Small intestine (tissue), 7 donors: ENCODE results near the gene HMGXB3. TPM values are rescaled to one million over a fixed set of nuclear protein-coding genes. Genes with fewer than 3 reads are reported as not detected.

Experiments used
- DNase-seq, 2 donors: peaks; one replicate each; pipeline versions ENCODE4 v3.0.0 to v3.0.0-alpha.2; 2013
- FAIRE-seq: peaks from 2 replicates; lab custom pipeline; 2012; peaks lifted over from hg19 to GRCh38; lab: Jason Lieb, UNC
- H3K27ac ChIP-seq, 3 donors: one replicate each; pipeline ENCODE4 v1.5.1; 2013; ENCODE audit warnings: low read length in 2 of 3, mild to moderate bottlenecking in 2 of 3, control low read depth in 1 of 3, inconsistent platforms in 1 of 3, low read depth in 1 of 3, moderate library complexity in 1 of 3
- H3K27me3 ChIP-seq, 3 donors: one replicate each; pipeline ENCODE4 v1.6.1; 2013; ENCODE audit warnings: low read length in 3 of 3, inconsistent platforms in 1 of 3; ENCODE audit not compliant: control insufficient read depth in 3 of 3, insufficient read depth in 3 of 3
- H3K36me3 ChIP-seq, 3 donors: one replicate each; pipeline ENCODE4 v1.6.1; 2013; ENCODE audit warnings: low read length in 3 of 3, inconsistent platforms in 1 of 3, low read depth in 1 of 3, mild to moderate bottlenecking in 1 of 3, moderate library complexity in 1 of 3; ENCODE audit not compliant: control insufficient read depth in 3 of 3, insufficient read depth in 2 of 3
- H3K4me1 ChIP-seq, 3 donors: one replicate each; pipeline ENCODE4 v1.6.1; 2013; ENCODE audit warnings: low read length in 2 of 3, inconsistent platforms in 1 of 3, low read depth in 1 of 3, mild to moderate bottlenecking in 1 of 3, moderate library complexity in 1 of 3; ENCODE audit not compliant: control insufficient read depth in 3 of 3, insufficient read depth in 2 of 3
- H3K4me3 ChIP-seq, 3 donors: one replicate each; pipeline ENCODE4 v1.5.1; 2013; ENCODE audit warnings: low read length in 3 of 3, control low read depth in 1 of 3, inconsistent platforms in 1 of 3, low read depth in 1 of 3, mild to moderate bottlenecking in 1 of 3, moderate library complexity in 1 of 3
- H3K9me3 ChIP-seq, 2 donors: one replicate each; pipeline ENCODE4 v1.6.1; 2013; ENCODE audit warnings: low read depth in 1 of 2, low read length in 1 of 2; ENCODE audit not compliant: control insufficient read depth in 2 of 2, insufficient read depth in 1 of 2
- WGBS, 3 donors: extraction: QIAGEN DNeasy Blood & Tissue Kit; methylation state at CpG; one replicate each; pipeline ENCODE4 v1.1.7; 2013; 5-methylcytosine and 5-hydroxymethylcytosine counted together
- polyA plus RNA-seq, 4 donors: library from polyadenylated mRNA; stranded (reverse) in 3 of 4; unstranded in 1 of 4; fragments of 200-250 nt in 3 of 4; fragments of 120-200 nt in 1 of 4; gene quantifications; one replicate each; pipeline versions ENCODE4 v1.2.1 to v1.2.3, GENCODE V29; 2013
- donor health status: healthy with polysubstance abuse.
- donor health status: control.
- donor health status: control.
- donor health status: Bipolar disorder and iron deficiency.
- donor health status: healthy.

HMGXB3 gene
- polyA plus RNA-seq, 4 donors = 8.1 to 35.1 (median 13.4) TPM

- no peaks in the 10 kb centered on the region for H3K27me3 ChIP-seq
- H3K9me3 ChIP-seq = no peaks in the 10 kb centered on the region
- H3K36me3 ChIP-seq = peaks cover 0 to 10% (median 0%) of the 10 kb centered on the region in 3 donors
- peaks cover 0 to 34% (median 6%) of the 10 kb centered on the region in 3 donors for H3K4me1 ChIP-seq
- DNase-seq (peak; percentile 82 to 91), FAIRE-seq (no peak)
- 24 to 60% (median 45%) methylated on average over 4 of the region's 4 CpGs for WGBS, 3 donors
- H3K4me3 ChIP-seq = no peak overlapping the region
- peak overlapping the region in 1 of 3 donors; percentile 42 for H3K27ac ChIP-seq
Measured at GRCh38 chr5:149969181-149969930, 31.2 kb upstream of the HMGXB3 start.

DNA sequence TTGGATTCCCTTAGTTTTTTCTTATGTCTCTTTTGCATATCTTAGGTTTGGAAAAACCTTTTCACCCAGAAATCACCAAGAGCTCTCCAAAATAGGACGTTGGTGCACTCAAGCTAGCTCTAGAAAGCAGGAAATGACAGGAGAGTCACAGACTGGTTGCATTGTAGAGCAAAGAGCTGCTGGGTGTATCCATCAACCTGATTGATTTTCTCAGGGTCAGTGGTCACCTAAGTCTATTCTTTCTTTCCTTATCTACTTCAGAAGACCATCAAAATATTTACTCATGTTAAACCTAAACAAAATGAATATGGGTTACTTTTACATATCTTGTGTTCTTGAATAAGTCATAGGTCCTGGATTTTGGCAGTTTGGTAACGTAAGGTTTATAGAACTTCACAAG is 25.1 kb upstream of the HMGXB3 start:
- DNase-seq (no peak), FAIRE-seq (no peak)
- WGBS, 3 donors = 57 to 63% (median 61%) methylated on average over 2 of the region's 2 CpGs

GRCh38 chr5:149979896-149980295 is 20.6 kb upstream of the HMGXB3 start:
- no peaks in the 10 kb centered on the region for H3K27me3 ChIP-seq
- peaks cover 3 to 27% (median 6%) of the 10 kb centered on the region in 3 donors for H3K4me1 ChIP-seq
- peaks cover 0 to 13% (median 12%) of the 10 kb centered on the region in 3 donors for H3K36me3 ChIP-seq
- peak overlapping the region in 1 of 3 donors; percentile 7 for H3K27ac ChIP-seq
- 5 to 65% (median 24%) methylated on average over 1 of the region's 1 CpG for WGBS, 3 donors
- FAIRE-seq = no peak
- peak in 1 of 2 donors; percentile 31 for DNase-seq
- no peak overlapping the region for H3K4me3 ChIP-seq
- no peaks in the 10 kb centered on the region for H3K9me3 ChIP-seq

More for the DNA sequence above, 25.1 kb upstream of the HMGXB3 start:
- Histone ChIP-seq H3K4me3 (no peak overlapping the region), H3K27ac (no peak overlapping the region), H3K27me3 (no peaks in the 10 kb centered on the region), H3K36me3 (peaks cover 0 to 19% (median 7%) of the 10 kb centered on the region in 3 donors), H3K9me3 (no peaks in the 10 kb centered on the region), H3K4me1 (peaks cover 3 to 12% (median 8%) of the 10 kb centered on the region in 3 donors)

DNA sequence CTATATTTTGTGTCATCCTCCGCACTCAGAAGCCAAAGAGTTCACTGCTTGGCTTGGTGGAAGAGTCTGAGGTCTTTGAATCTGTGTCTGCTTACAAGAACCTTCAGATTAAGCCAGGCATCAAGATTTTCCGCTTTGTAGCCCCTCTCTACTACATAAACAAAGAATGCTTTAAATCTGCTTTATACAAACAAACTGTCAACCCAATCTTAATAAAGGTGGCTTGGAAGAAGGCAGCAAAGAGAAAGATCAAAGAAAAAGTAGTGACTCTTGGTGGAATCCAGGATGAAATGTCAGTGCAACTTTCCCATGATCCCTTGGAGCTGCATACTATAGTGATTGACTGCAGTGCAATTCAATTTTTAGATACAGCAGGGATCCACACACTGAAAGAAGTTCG is 19.3 kb upstream of the HMGXB3 start:
- H3K36me3 ChIP-seq = peaks cover 0 to 14% (median 13%) of the 10 kb centered on the region in 3 donors
- 75 to 97% (median 94%) methylated on average over 3 of the region's 3 CpGs for WGBS, 3 donors
- no peak overlapping the region for H3K27ac ChIP-seq
- no peak for FAIRE-seq
- H3K27me3 ChIP-seq = no peaks in the 10 kb centered on the region
- H3K4me3 ChIP-seq = no peak overlapping the region
- H3K9me3 ChIP-seq = no peaks in the 10 kb centered on the region
- peaks cover 3 to 25% (median 4%) of the 10 kb centered on the region in 3 donors for H3K4me1 ChIP-seq
- DNase-seq = no peak

GRCh38 chr5:149982505-149982904 is 18.0 kb upstream of the HMGXB3 start:
- Histone ChIP-seq H3K36me3 (peaks cover 0 to 17% (median 11%) of the 10 kb centered on the region in 3 donors), H3K27me3 (no peaks in the 10 kb centered on the region), H3K27ac (no peak overlapping the region), H3K4me3 (no peak overlapping the region), H3K9me3 (no peaks in the 10 kb centered on the region), H3K4me1 (peaks cover 1 to 24% (median 3%) of the 10 kb centered on the region in 3 donors)
- DNase-seq (no peak), FAIRE-seq (no peak)

GRCh38 chr5:149988126-149988525 is 12.4 kb upstream of the HMGXB3 start:
- Histone ChIP-seq H3K4me3 (no peak overlapping the region), H3K9me3 (no peaks in the 10 kb centered on the region), H3K27me3 (no peaks in the 10 kb centered on the region), H3K4me1 (no peaks in the 10 kb centered on the region), H3K27ac (no peak overlapping the region), H3K36me3 (peaks cover 0 to 14% (median 6%) of the 10 kb centered on the region in 3 donors)
- FAIRE-seq (no peak), DNase-seq (no peak)
- WGBS, 3 donors = 86 to 94% (median 90%) methylated on average over 5 of the region's 5 CpGs

GRCh38 chr5:149990518-149991376 is 9.8 kb upstream of the HMGXB3 start:
- Histone ChIP-seq H3K4me3 (no peak overlapping the region), H3K9me3 (no peaks in the 10 kb centered on the region), H3K27ac (no peak overlapping the region), H3K27me3 (no peaks in the 10 kb centered on the region), H3K36me3 (peaks cover 0 to 14% (median 0%) of the 10 kb centered on the region in 3 donors), H3K4me1 (peaks cover 0 to 6% (median 0%) of the 10 kb centered on the region in 3 donors)
- DNase-seq = peak; percentile 90 to 91
- 61 to 68% (median 63%) methylated on average over 4 of the region's 4 CpGs for WGBS, 3 donors
- peak; percentile 47 for FAIRE-seq

GRCh38 chr5:149993471-149993870 is 7.1 kb upstream of the HMGXB3 start:
- H3K36me3 ChIP-seq = peaks cover 0 to 10% (median 0%) of the 10 kb centered on the region in 3 donors
- H3K4me3 ChIP-seq = no peak overlapping the region
- no peaks in the 10 kb centered on the region for H3K27me3 ChIP-seq
- WGBS, 3 donors = 93 to 96% (median 96%) methylated on average over 3 of the region's 3 CpGs
- DNase-seq = no peak
- no peaks in the 10 kb centered on the region for H3K9me3 ChIP-seq
- H3K4me1 ChIP-seq = peaks cover 0 to 17% (median 0%) of the 10 kb centered on the region in 3 donors
- no peak overlapping the region for H3K27ac ChIP-seq
- no peak for FAIRE-seq
